ENCODE measurements around the gene INTU.
A peak's percentile ranks its signal among the peaks of the same experiment; 100 is the strongest.

The INTU gene

DNA sequence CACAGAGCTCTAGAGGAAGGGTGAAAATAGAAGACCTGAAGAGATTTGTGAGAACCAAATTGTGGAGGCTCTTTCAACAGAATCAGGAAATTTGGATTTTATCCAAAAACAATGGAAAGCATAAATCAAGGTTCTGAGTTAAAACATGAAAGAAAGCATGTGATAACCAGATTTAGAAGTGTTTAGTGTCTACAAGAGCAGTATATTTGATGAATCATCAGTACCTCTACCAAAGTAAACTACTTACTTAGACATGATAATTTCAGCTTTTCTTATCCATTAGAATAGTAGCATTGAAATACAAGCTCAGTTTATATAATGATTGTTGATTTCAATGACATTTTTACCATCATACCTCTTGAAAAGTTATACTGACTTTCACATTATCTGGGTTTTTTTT is 25.9 kb upstream of the INTU start:
- TF ChIP-seq, protein P1, sequence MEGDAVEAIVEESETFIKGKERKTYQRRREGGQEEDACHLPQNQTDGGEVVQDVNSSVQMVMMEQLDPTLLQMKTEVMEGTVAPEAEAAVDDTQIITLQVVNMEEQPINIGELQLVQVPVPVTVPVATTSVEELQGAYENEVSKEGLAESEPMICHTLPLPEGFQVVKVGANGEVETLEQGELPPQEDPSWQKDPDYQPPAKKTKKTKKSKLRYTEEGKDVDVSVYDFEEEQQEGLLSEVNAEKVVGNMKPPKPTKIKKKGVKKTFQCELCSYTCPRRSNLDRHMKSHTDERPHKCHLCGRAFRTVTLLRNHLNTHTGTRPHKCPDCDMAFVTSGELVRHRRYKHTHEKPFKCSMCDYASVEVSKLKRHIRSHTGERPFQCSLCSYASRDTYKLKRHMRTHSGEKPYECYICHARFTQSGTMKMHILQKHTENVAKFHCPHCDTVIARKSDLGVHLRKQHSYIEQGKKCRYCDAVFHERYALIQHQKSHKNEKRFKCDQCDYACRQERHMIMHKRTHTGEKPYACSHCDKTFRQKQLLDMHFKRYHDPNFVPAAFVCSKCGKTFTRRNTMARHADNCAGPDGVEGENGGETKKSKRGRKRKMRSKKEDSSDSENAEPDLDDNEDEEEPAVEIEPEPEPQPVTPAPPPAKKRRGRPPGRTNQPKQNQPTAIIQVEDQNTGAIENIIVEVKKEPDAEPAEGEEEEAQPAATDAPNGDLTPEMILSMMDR (conservative IDR thresholded peaks at IDR 0.05; ENCODE audit: low read depth) = no peak
- ChIA-PET CTCF (interaction anchor here (0.6 to 3.9 kb wide), 2 partner anchors 70 to 126 kb away, joined by 3 to 46 read pairs; no protein-coding TSS in a partner anchor), POLR2A (ENCODE audit: low non-redundant PET) (no interaction called here)
- no peak for DNase-seq (ENCODE audit: low spot score)
- H3K27ac ChIP-seq = no peak overlapping the region

DNA sequence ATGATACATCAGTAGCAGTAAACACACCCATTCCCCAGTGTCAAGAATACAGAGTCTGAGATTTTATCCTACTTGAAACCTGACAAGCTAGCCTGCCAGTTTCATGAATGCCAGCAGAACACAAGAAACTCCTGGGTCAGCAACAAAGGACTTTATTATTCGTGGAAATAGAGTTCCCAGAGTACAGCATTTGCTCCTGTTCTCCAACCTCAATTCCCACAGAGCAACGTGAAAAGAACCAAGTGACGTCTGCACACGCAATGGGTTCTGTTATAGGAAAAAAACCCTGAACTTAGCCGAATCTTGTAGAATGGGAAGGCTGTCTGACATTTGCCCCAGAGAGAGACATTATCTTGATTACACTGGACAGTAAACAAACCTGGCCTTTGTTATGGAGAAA is 23.3 kb upstream of the INTU start:
- ChIA-PET CTCF (no interaction called here), POLR2A (ENCODE audit: low non-redundant PET) (no interaction called here)
- DNase-seq (ENCODE audit: low spot score) = no peak
- TF ChIP-seq, protein P1 (conservative IDR thresholded peaks at IDR 0.05; ENCODE audit: low read depth) = no peak
- H3K27ac ChIP-seq = no peak overlapping the region

DNA sequence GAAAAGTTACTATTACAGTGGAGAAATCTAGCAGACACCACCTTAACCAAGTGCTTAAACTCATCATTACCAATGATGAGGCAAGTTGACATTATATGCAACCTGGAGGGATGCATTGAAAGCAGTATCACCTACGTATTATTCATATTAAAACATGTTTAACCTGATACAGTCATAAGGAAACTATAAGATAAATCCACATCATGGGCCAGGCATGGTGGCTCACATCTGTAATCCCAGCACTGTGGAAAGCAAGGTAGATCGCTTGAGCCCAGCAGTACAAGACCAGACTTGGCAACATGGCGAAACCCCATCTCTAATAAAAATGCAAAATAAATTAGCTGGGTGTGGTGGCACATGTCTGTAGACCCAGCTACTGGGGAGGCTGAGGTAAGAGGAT is 22.3 kb upstream of the INTU start:
- DNase-seq (ENCODE audit: low spot score) = no peak
- POLR2A ChIA-PET (ENCODE audit: low non-redundant PET) = no interaction called here
- TF ChIP-seq, protein P1 (conservative IDR thresholded peaks at IDR 0.05; ENCODE audit: low read depth) = no peak
- no peak overlapping the region for H3K27ac ChIP-seq
- CTCF ChIA-PET = no interaction called here

DNA sequence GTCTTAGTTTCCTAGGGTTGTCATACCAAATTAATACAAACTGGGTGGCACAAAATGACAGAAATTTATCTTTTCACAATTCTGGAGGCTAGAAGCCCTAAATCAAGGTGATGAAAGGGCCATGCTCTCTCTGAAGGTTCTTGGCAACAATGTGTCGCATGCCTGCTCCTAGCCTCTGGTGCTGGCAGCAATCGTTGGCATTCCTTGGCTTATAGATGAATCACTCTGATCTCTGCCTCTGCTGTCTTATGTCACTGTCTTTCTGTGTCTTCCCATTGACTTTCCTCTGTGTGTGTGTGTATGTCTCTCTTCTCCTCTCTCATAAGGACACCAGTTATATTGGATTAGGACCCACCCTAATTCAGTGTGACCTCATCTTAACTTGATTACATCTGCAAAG is 15.9 kb upstream of the INTU start:
- CTCF ChIA-PET = no interaction called here
- no peak for DNase-seq (ENCODE audit: low spot score)

DNA sequence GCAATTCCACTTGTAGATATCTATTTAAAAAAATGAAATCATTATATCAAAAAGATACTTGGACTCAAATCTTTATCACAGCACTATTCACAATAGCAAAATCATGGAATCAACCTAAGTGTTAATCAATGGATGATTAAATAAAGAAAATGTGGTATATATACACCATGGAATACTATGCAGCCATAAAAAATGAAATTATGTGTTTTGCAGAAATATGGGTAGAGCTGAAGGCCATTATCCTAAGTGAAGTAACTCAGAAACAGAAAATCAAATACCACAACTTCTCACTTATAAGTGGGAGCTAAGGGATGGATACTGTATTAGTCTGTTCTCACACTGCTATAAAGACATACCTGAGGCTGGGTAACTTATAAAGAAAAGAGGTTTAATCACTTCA is 14.3 kb upstream of the INTU start:
- ChIA-PET POLR2A (ENCODE audit: low non-redundant PET) (no interaction called here), CTCF (no interaction called here)
- no peak for DNase-seq (ENCODE audit: low spot score)
- no peak overlapping the region for H3K27ac ChIP-seq
- TF ChIP-seq, protein P1 (conservative IDR thresholded peaks at IDR 0.05; ENCODE audit: low read depth) = no peak

More for the DNA sequence above, 15.9 kb upstream of the INTU start:
- TF ChIP-seq, protein P1 (conservative IDR thresholded peaks at IDR 0.05; ENCODE audit: low read depth) = no peak
- POLR2A ChIA-PET (ENCODE audit: low non-redundant PET) = no interaction called here
- no peak overlapping the region for H3K27ac ChIP-seq

DNA sequence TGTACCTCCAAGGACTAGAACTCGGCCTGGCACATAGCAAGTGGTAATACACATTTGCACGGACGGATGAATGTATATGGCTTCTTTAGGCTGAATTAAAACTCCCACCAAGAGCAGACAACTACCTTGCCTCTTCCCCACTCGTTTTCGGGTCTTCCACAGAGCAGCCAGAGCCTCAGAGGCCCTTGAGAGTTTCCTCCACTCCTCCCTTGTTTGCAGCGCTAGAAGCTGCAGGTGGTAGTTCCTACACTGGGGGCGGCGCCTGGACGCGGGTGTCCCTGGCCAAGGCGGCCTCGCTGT is 10.2 kb upstream of the INTU start:
- no peak for DNase-seq (ENCODE audit: low spot score)
- ChIA-PET POLR2A (ENCODE audit: low non-redundant PET) (interaction anchor here (0.6 kb wide), 1 partner anchor 23 kb away, joined by 4 read pairs; no protein-coding TSS in a partner anchor), CTCF (interaction anchor here (0.6 to 1.0 kb wide), 4 partner anchors 9 to 161 kb away, joined by 3 to 12 read pairs (median 4); no protein-coding TSS in a partner anchor)
- TF ChIP-seq, protein P1 (conservative IDR thresholded peaks at IDR 0.05; ENCODE audit: low read depth) = no peak
- H3K27ac ChIP-seq = peak overlapping the region; percentile 70; the same call in 1 of the 2 replicates
